HG03066 (cell line): ENCODE results near the gene ACER2.
A peak's percentile ranks its signal among the peaks of the same experiment; 100 is the strongest.

Experiments
- ATAC-seq: cut with Tn5 transposase; IDR thresholded peaks from one replicate; pipeline ENCODE4 v1.9.1; 2021; ENCODE audit warnings: low read depth; ENCODE audit not compliant: unreplicated experiment

The ACER2 gene

DNA sequence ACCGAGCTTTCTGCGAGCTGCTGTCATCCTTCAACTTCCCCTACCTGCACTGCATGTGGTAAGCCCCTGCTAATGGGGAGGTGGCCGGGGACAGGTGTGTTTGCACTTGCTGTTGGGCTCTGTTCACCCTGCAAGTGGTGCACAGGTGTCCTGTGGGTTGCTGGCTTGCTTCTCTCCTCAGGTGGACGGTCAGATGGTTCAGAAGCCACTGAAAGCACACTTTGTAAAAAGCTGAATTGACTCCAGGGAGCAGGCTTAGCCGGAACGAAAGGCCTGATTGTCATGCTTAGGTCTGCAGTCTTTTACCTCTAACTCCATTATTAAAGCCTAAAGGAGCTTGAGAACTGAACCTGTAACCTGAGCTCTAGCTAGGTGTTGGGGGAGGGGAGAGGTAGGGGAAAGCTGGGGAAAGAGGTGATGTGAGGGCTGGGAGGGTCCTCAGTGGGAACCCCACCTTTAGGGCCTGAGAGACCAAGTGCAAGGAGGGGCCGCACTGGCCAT is 37.6 kb downstream of the ACER2 start:
- ATAC-seq = no peak

GRCh38 chr9:19451240-19452087 is 42.7 kb downstream of the ACER2 start:
- peak; percentile 84 for ATAC-seq

GRCh38 chr9:19456426-19456825 is 47.6 kb downstream of the ACER2 start:
- no peak for ATAC-seq

GRCh38 chr9:19456996-19457692 is 48.3 kb downstream of the ACER2 start:
- ATAC-seq = peak; percentile 85

- peak; percentile 13 for ATAC-seq
These were observed 48.8 kb downstream of the ACER2 start for GRCh38 chr9:19457693-19458009.

GRCh38 chr9:19460243-19460642 is 51.4 kb downstream of the ACER2 start:
- ATAC-seq = no peak

DNA sequence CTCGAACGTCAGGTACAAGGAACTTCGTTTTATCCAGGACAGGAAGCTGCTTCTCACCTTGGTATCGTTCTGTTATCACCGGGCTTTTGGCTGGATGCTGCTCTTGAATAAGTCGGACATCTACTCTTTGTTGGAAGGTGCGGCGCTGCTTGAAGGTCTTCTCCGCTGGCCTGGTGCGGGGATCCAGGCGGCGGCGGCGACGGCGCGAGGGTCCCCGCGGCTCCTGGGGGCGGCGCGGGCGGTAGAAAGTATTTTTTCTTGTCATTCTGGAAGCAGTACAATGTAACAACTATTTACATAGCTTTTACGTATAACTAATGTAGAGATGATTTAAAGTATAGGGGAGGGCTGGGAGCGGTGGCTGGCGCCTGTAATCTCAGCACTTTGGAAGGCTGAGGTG is 52.3 kb downstream of the ACER2 start:
- ATAC-seq = no peak

DNA sequence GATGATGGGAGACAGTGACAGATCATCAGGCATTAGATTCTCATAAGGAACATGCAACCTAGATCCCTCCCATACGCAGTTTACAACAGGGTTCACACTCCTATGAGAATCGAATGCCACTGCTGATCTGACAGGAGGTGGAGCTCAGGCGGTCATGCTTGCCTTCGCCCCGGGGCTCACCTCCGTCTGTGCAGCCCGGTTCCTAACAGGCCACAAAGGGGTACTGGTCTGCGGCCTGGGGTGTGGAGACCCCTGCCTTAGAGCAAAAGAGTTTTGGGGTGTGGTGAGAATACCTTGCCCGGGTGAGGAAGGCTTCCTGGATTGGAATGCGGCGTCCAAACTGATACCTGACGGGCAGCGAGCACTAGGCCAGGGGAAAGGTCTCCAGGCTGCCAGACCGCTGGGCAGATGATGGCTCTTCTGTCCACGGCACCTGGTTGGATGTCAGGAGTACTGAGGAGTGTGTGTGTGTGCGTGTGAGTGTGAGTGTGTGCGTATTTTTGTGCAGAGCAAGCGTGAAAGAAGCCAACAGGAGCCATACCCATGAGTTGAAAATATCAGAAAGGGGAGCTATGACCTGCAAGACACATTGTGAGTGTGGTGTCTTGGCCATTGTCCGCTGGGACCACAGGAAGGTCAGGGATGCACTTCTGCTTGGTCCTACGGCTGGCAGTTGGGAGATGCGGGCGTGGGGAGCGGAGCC is 55.4 kb downstream of the ACER2 start:
- ATAC-seq = no peak

- peak; percentile 96 for ATAC-seq
These were observed 56.2 kb downstream of the ACER2 start for GRCh38 chr9:19464764-19465585.

DNA sequence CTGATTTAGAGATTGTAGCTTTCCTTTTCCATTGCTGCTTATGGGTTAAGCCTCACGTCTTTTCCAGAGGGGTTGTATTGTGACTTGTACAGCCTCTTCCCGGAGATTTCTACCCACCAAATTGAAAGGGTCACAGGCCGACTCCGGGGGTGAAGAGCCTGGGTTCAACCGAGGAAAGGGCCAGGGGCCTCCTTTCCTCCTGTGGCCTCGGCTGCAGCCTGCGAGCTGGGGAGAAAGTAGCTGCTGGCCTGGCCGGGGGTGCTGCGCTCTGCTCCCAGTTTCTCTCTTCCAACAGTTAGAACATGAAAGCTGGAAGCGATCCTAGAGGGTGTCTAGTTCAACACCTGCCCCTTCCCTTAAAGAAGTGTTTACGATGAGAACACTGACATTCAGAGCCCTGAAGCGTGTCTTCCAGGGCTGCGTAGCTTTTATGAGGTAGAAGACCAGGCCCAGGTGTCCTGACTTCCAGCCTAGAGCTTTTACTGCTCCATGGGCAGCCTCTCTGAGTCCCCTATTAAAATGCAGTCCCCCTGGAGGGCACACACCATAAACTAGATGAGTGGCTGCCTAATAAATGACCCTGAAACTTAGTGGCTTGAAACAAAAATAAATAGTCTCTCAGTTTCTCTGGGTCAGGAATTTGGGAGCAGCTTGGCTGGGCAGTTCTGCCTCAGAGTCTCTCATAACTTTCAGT is 56.9 kb downstream of the ACER2 start:
- ATAC-seq = no peak

- ATAC-seq = no peak
These were observed 57.5 kb downstream of the ACER2 start for GRCh38 chr9:19466280-19466639.

GRCh38 chr9:19469271-19469670 is 60.5 kb downstream of the ACER2 start:
- no peak for ATAC-seq

DNA sequence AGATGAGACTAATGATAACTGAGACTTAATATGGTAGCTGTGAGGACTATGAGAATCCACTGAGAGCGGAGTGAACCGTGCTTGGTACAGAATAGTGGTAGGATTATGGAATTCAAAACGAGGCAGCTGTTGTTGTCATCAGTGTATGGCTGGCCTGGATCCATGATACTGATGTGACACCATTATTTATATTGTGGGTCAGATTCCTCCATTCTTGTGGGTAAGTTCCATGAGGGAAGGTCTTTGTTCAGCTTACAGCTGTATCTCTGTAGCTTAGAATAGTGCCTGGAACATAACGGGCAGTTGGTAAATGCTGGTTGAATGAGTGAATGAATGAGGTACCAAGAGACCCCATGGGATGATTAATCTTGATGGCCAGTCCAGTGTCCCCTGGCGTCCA is 61.8 kb downstream of the ACER2 start:
- no peak for ATAC-seq

DNA sequence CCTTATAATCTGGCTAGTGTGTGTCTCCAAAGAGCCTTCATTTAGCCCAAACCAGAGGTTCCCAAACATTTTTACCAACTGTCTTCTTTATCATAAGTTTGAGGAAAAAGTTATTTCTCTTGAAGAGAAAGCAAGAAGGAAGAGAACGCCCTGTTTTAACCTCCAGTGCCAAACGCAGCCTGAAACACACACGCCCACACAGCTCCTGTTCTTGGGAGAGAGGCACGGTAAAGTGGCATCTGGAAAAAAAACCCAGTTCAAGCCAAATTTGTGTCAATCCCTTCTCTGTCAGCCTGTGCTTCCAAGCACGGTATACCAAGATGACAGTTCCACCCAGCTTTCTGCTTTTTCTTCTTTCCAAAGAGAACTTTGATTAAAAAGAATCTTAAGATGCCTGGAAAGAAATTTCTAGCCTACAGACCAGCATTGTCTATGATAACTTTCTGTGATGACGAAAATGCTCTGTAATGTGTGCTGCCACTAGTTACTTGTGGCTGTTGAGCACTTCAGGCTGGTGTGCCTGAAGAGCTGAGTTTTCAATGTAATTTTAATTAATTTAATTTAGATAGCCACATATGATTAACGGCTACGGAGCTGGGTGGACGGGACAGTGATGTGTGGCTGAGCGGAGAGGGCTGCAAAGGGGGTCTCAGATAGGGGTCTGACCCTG is 62.3 kb downstream of the ACER2 start:
- no peak for ATAC-seq

- peak; percentile 74 for ATAC-seq
These were observed 63.2 kb downstream of the ACER2 start for GRCh38 chr9:19471737-19472648.

DNA sequence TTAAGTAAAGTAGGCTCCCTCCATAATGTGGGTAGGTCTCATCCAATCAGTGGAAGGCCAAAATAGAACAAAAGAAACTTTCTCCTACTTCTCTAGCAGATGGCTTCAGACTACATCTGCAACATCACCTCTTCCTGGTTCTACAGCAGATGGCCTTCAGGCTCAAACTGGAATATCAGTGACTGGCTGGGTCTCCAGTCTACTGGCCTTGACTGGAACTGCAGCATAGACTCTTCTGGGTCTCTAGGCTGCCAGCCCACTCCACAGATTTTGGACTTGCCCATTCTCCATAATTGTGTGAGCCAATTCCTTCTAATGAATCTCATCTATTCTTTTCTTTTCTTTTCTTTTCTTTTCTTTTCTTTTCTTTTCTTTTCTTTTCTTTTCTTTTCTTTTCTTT is 64.8 kb downstream of the ACER2 start:
- no peak for ATAC-seq

- no peak for ATAC-seq
These were observed 71.1 kb downstream of the ACER2 start for GRCh38 chr9:19479874-19480273.

- no peak for ATAC-seq
These were observed 71.5 kb downstream of the ACER2 start for GRCh38 chr9:19480345-19480744.
